Measurements from ENCODE around the gene INF2. TPM values are rescaled to one million over a fixed set of nuclear protein-coding genes. Genes with fewer than 3 reads are reported as not detected.
"Not testable (repeated sequence)": the region's sequence is repeated elsewhere in the genome, so short reads cannot be mapped to it uniquely, and the experiment has no call there.

INF2 gene
- total RNA-seq, 1 donor from 2014 or later, result 92.3 TPM

DNA sequence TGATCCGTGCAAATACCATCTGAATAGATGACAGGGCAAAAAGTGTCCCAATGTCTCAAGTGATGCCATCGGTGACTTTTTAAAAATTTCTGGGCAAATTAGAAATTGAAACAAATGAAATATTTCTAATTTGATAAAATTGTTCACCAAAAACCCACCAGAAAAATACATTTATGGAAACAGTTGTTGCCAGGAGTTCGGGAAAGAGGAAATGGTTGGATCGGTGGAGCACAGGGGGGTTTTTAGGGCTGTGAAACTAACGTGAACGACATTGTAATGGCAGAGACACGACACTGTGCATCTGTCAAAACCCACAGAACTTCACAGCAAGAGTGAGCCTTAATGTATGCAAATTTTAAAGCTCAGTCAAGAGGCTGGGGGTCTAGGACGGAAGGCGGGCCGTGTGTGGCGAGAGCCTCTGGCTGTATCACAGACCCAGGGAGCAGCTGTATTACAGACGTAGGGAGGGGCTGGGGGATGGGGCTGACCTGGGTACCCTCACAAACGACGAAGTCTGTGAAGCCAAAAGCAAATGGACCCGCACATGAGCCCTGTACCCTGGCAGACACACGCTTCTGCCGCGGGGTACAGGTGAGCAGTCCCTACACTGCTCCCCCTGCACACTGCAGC, 27.8 kb upstream of the INF2 start:
- intact Hi-C loops (cut with micrococcal nuclease); H3K9me3 Mint-ChIP-seq; DNase-seq; H3K27ac Mint-ChIP-seq; H3K36me3 Mint-ChIP-seq (ENCODE audit: low read depth); H3K4me3 Mint-ChIP-seq: not testable (repeated sequence)
- peaks cover 16% of the 10 kb centered on the region for H3K4me1 Mint-ChIP-seq
- H3K27me3 Mint-ChIP-seq, result peaks cover 19% of the 10 kb centered on the region

DNA sequence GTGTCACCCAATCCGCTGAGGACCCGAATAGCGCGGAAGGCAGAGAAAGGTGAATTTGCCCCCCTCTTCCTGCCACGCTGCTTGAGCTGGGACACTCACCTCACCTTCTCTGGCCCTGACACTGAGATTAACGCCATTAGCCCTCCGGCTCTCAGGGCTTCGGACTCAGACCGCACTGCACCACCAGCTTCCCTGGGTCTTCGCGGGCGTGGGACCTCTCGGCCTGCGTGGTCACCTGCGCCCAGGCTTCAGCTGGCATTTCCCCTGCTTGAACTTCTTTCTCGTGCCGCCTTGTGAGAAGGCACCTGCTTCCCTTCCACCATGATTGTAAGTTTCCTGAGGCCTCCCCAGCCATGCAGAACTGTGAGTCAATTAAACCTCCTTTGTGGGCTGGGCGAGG, 26.9 kb upstream of the INF2 start:
- DNase-seq; H3K4me3 Mint-ChIP-seq; intact Hi-C loops (cut with micrococcal nuclease); H3K9me3 Mint-ChIP-seq; H3K36me3 Mint-ChIP-seq (ENCODE audit: low read depth); H3K27ac Mint-ChIP-seq: not testable (repeated sequence)
- Mint-ChIP-seq H3K27me3 (peaks cover 19% of the 10 kb centered on the region), H3K4me1 (peaks cover 16% of the 10 kb centered on the region)

DNA sequence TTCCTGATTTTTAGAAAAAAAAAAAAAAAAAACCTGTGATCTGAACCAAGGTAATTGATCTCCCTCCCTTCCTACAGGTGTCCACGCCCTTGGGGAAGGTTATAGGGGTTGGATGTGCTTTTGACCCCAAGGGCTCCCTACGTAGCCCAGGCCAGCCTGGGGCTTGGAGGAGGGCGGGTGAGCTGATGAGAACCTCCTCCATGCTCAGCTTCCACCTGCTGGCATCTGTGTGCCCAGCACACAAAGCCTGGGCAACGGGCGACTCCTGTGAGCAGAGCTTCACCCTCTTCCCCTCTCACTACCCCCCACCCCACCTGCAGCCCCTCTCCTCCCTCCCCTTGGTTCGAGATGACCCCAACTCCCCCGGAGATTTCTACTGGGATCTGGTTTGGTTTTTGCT, 25.3 kb upstream of the INF2 start:
- Mint-ChIP-seq H3K4me3 (no peak overlapping the region), H3K4me1 (peaks cover 16% of the 10 kb centered on the region), H3K27ac (no peak overlapping the region), H3K36me3 (ENCODE audit: low read depth) (no peaks in the 10 kb centered on the region), H3K27me3 (peaks cover 19% of the 10 kb centered on the region), H3K9me3 (no peaks in the 10 kb centered on the region)
- no peak for DNase-seq
- intact Hi-C loops (cut with micrococcal nuclease), result no loop called here

DNA sequence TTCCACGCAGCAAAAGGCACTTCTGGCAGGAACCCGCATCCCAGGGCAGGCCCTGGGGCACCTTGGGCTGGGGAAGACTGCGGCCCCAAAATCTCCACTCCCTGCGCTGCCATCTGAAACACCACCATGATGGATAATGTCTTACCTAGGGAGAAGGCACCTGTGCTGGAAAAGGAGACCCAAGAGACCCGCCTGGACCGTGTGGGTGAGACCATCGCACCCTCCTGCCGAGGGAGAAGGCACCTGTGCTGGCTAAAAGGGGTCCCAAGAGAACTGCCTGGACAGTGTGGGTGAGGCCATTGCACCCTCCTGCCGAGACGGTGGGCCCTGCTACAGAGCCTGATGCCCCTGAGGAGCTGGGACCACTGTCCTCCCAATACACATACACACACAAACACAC, 24.8 kb upstream of the INF2 start:
- intact Hi-C loops (cut with micrococcal nuclease), result no loop called here
- Mint-ChIP-seq H3K27me3 (peaks cover 19% of the 10 kb centered on the region), H3K4me1 (peaks cover 16% of the 10 kb centered on the region), H3K36me3 (ENCODE audit: low read depth) (no peaks in the 10 kb centered on the region), H3K9me3 (no peaks in the 10 kb centered on the region), H3K4me3 (no peak overlapping the region), H3K27ac (no peak overlapping the region)
- no peak for DNase-seq

DNA sequence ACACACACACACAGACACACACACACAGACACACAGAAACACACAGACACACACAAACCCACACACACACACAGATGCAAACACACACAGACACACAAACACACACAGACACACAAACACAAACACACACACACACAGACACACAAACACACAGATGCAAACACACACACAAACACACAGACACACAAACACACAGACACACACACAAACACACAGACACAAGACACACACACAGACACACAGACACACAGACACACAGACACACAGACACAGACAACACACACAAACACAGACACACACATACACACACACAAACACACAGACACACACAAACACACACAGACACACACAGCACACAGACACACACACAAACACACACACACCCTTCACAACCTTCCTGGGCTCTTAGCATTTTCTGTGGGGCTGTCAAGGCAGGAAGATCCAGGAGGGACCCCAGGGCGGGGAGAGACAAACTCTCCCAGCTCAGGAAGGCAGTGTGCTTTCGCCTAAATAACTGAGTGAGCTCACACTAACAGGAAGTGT, 24.2 kb upstream of the INF2 start:
- Mint-ChIP-seq H3K9me3 (no peaks in the 10 kb centered on the region), H3K36me3 (ENCODE audit: low read depth) (no peaks in the 10 kb centered on the region), H3K27me3 (peaks cover 22% of the 10 kb centered on the region), H3K27ac (peak overlapping the region; percentile 6), H3K4me1 (peaks cover 16% of the 10 kb centered on the region), H3K4me3 (no peak overlapping the region)
- intact Hi-C loops (cut with micrococcal nuclease), result loop anchor here (1.0 kb wide), 1 partner anchor 43 kb away; no protein-coding TSS in a partner anchor
- DNase-seq, result no peak

DNA sequence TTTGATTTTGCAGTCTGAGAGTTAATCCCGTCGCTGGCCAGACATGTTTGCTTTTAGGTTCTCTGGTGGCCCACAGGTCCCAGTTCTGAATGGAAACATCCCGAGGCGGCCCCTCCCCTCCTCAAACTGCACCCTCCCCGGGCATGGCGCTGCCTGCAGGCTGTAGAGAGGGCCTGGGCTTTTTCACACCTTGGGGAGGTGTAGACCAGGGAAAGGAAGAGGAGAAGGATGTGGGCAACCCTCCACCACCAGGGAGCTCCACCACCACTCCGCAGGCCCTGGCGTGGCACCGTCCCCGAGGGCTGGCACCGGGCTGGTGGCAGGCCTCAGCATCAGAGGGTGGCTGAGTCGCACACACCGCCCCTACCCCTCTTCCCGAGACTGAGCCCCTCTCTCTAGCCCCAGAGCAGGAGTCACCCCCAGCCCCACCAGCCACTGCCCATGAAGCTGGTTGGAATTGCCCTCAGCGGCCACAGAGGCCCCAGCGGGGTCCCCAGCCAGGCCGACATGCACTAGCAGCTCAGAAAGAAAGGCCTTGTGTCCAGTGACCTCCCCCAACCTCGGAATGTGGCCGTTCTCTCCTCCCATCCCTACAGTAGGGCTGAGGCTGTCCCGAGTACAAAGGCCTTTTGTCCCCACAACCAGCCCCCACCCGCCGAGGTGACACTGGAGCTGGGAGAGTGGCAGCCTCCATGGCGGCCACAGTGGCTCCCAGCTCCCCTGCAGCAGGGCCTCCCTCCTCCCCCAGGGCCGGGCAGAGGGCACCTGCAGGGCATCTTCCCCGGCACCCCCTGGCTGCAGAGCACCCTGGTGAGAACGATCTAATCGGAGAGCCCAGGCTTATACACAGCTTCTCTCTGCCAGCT, 23.5 kb upstream of the INF2 start:
- Mint-ChIP-seq H3K4me1 (peaks cover 14% of the 10 kb centered on the region), H3K36me3 (ENCODE audit: low read depth) (no peaks in the 10 kb centered on the region), H3K9me3 (no peaks in the 10 kb centered on the region), H3K27me3 (peaks cover 22% of the 10 kb centered on the region), H3K4me3 (no peak overlapping the region), H3K27ac (no peak overlapping the region)
- DNase-seq, result peak; percentile 77
- intact Hi-C loops (cut with micrococcal nuclease), result loop anchor here (1.0 kb wide), 1 partner anchor 42 kb away; no protein-coding TSS in a partner anchor

DNA sequence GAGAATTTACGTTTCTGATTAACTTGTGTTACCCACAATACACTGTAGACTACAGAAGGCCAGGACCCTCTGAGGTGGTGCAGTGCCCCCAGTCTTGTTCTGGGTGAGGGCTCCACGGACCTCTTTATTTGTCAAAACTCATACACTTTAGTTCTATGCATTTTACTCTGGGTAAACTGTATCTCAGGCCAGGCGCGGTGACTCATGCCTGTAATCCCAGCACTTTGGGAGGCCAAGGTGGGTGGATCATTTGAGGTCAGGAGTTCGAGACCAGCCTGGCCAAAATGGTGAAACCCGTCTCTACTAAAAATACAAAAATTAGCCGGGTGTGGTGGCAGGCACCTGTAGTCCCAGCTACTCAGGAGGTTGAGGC, 22.9 kb upstream of the INF2 start:
- DNase-seq; H3K36me3 Mint-ChIP-seq (ENCODE audit: low read depth); H3K4me3 Mint-ChIP-seq; H3K9me3 Mint-ChIP-seq; H3K27ac Mint-ChIP-seq; intact Hi-C loops (cut with micrococcal nuclease): not testable (repeated sequence)
- Mint-ChIP-seq H3K4me1 (peaks cover 14% of the 10 kb centered on the region), H3K27me3 (peaks cover 18% of the 10 kb centered on the region)

DNA sequence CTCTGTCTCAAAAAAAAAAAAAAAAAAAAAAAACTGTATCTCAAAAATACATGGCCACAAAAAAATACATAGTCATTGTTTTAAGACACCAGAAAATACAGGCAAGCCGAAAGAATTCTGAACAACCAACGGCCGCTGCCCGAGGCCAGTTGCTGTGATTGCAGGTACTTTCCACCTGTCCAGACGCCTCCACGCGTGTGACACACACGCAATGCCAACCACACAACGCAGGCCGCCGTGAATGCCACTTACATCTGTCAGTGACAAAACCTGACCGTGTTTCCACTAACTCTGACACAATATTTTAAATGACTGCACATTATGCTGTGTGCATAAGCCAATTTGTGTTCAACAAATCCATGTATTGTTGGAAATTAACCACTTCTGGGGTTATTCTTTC, 22.4 kb upstream of the INF2 start:
- intact Hi-C loops (cut with micrococcal nuclease), result no loop called here
- H3K9me3 Mint-ChIP-seq, result no peaks in the 10 kb centered on the region

DNA sequence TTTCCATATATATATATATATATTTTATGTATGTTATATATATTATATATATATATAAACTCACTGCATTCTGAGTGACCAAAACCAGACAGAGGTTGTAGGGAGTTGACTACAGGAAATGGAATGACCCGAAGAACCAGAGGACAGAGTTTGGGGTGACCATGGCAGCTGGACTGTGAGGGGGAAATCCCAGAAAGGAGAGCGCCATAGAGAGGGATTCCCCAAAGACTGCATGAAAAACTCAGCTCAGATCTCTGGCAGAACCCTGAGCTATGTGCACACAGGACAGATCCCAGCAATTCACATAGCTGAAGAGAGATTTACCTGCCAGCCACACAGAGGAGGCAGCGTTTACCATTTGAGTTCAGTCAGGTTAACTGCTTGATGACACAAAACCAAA, 19.7 kb upstream of the INF2 start:
- Mint-ChIP-seq H3K27me3 (peaks cover 17% of the 10 kb centered on the region), H3K9me3 (no peaks in the 10 kb centered on the region), H3K36me3 (ENCODE audit: low read depth) (no peaks in the 10 kb centered on the region), H3K4me3 (no peak overlapping the region), H3K27ac (no peak overlapping the region), H3K4me1 (peaks cover 16% of the 10 kb centered on the region)
- no peak for DNase-seq
- intact Hi-C loops (cut with micrococcal nuclease), result no loop called here

More for the DNA sequence above, 22.4 kb upstream of the INF2 start:
- no peak for DNase-seq
- H3K27me3 Mint-ChIP-seq, result peaks cover 17% of the 10 kb centered on the region
- no peaks in the 10 kb centered on the region for H3K36me3 Mint-ChIP-seq (ENCODE audit: low read depth)
- no peak overlapping the region for H3K27ac Mint-ChIP-seq
- H3K4me1 Mint-ChIP-seq, result peaks cover 14% of the 10 kb centered on the region
- no peak overlapping the region for H3K4me3 Mint-ChIP-seq

DNA sequence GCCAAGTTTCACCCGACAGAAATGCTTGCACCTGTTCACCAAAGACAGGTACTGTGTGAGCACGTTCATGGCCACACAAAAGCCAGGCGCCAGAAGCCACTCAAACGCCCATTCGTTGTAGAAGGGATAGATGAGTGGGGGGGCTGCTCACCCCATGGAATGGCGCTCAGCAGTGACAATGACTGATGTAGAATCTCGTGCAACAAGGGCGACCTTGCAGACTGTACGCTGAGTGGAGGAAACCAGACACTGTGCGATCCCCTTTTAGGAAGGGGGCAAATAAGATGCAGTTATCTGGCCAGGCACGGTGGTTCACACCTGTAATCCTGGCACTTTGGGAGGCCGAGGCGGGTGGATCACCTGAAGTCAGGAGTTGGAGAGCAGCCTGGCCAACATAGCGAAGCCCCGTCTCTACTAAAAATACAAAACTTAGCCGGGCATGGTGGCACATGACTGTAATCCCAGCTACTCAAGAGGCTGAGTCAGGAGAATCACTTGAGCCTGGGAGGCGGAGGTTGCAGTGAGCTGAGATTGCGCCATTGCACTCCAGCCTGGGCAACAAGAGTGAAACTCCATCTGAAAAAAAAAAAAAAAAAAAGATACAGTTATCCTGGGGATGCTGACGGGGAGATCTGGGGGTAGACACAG, 18.0 kb upstream of the INF2 start:
- H3K36me3 Mint-ChIP-seq (ENCODE audit: low read depth); DNase-seq; H3K4me3 Mint-ChIP-seq; H3K27ac Mint-ChIP-seq; intact Hi-C loops (cut with micrococcal nuclease): not testable (repeated sequence)
- H3K9me3 Mint-ChIP-seq, result peaks cover 10% of the 10 kb centered on the region
- peaks cover 22% of the 10 kb centered on the region for H3K27me3 Mint-ChIP-seq
- peaks cover 17% of the 10 kb centered on the region for H3K4me1 Mint-ChIP-seq

DNA sequence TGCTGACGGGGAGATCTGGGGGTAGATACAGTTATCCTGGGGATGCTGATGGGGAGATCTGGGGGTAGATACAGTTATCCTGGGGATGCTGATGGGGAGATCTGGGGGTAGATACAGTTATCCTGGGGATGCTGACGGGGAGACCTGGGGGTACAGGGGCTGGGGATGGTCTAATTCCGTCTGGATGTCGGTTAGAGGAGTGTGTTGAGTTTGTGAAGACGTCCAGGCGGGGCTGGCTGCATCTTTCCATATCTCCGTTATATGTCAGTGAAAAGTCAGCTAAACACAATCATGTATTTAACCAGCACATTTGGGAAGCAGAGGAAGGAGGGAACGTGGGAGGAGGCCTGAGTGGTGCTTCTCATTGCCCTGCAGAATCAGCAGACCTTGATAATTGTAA, 17.3 kb upstream of the INF2 start:
- peaks cover 10% of the 10 kb centered on the region for H3K9me3 Mint-ChIP-seq
- H3K4me1 Mint-ChIP-seq, result peaks cover 21% of the 10 kb centered on the region
- H3K27ac Mint-ChIP-seq; intact Hi-C loops (cut with micrococcal nuclease); H3K4me3 Mint-ChIP-seq; DNase-seq; H3K36me3 Mint-ChIP-seq (ENCODE audit: low read depth): not testable (repeated sequence)
- peaks cover 22% of the 10 kb centered on the region for H3K27me3 Mint-ChIP-seq

DNA sequence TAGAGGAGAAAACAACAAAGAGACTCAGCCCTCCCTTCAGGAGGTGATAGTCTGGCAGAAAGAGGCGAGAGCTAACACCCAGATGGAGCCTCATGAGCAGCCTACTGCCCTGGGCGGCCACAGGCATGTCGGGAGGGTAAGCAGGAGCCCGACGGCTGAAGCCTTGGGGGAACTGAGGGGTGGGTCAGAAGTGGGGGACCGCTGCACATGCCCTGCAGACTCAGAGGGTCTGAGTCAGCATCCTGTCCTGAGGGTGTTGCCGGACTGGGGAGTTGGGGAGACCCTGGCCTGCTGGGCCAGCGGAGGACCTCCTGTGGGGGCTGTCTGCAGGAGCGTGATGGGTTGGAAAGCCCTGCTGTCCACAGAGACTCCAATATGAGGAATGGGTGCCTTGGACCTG, 15.9 kb upstream of the INF2 start:
- peaks cover 26% of the 10 kb centered on the region for H3K4me1 Mint-ChIP-seq
- H3K4me3 Mint-ChIP-seq, result no peak overlapping the region
- H3K27ac Mint-ChIP-seq, result no peak overlapping the region
- H3K36me3 Mint-ChIP-seq (ENCODE audit: low read depth), result no peaks in the 10 kb centered on the region
- no peak for DNase-seq
- peaks cover 10% of the 10 kb centered on the region for H3K9me3 Mint-ChIP-seq
- H3K27me3 Mint-ChIP-seq, result peaks cover 22% of the 10 kb centered on the region
- intact Hi-C loops (cut with micrococcal nuclease), result no loop called here

DNA sequence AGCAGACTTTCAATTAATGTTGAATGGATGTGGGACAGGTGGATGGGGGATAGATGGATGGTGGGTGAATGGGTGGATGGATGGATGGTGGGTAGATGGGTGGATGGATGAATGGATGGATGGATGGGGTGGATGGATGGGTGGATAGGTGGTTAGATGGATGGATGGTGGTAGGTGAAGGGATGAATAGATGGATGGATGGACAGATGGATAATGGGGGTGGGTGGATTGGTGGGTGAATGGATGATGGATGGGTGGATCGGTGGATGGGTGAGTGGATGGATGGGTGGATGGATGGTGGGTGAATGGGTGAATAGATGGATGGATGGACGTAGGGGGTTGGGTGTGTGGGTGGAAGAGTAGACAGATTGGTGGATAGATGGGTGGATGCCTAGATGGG, 14.0 kb upstream of the INF2 start:
- Mint-ChIP-seq H3K36me3 (ENCODE audit: low read depth) (no peaks in the 10 kb centered on the region), H3K4me3 (no peak overlapping the region), H3K9me3 (peaks cover 10% of the 10 kb centered on the region), H3K27ac (peak overlapping the region; percentile 38), H3K27me3 (peaks cover 19% of the 10 kb centered on the region), H3K4me1 (peaks cover 26% of the 10 kb centered on the region)
- no peak for DNase-seq
- intact Hi-C loops (cut with micrococcal nuclease), result no loop called here

All from activated CD4-positive, alpha-beta T cell treated with anti-CD3 and anti-CD28 coated beads, Interleukin-2, amount 10 ng/mL, durations not matched to agents 24 days and 14 days (primary cell).